Measurements from ENCODE around the gene CYP2C18. TPM values are rescaled to one million over a fixed set of nuclear protein-coding genes. Genes with fewer than 3 reads are reported as not detected.
"Not testable (repeated sequence)": the region's sequence is repeated elsewhere in the genome, so short reads cannot be mapped to it uniquely, and the experiment has no call there.

The CYP2C18 gene
- total RNA-seq, 2 donors from 2014 or later = not detected

- Histone ChIP-seq H3K36me3 (no peaks in the 10 kb centered on the region), H3K9me3 (no peaks in the 10 kb centered on the region), H3K27ac (no peak overlapping the region), H3K27me3 (replicated peaks; ENCODE audit: insufficient read depth) (no peaks in the 10 kb centered on the region), H3K4me1 (ENCODE audit: control insufficient read depth in 1 of 2, low read depth in 2 of 2) (no peaks in the 10 kb centered on the region), H3K4me3 (no peak overlapping the region)
- DNase-seq (ENCODE audit: low spot score) (no peak), ATAC-seq (ENCODE audit: insufficient number of reproducible peaks, low FRiP score, low read depth) (no peak)
- no peak for TF ChIP-seq CTCF (IDR thresholded peaks at IDR 0.05)
Measured at GRCh38 chr10:94747137-94747536, 63.6 kb downstream of the CYP2C18 start.

- no peak for ATAC-seq (ENCODE audit: insufficient number of reproducible peaks, low FRiP score, low read depth)
- no peaks in the 10 kb centered on the region for H3K36me3 ChIP-seq
- H3K9me3 ChIP-seq = no peaks in the 10 kb centered on the region
- no peaks in the 10 kb centered on the region for H3K27me3 ChIP-seq (replicated peaks; ENCODE audit: insufficient read depth)
- H3K4me3 ChIP-seq = no peak overlapping the region
- H3K4me1 ChIP-seq (ENCODE audit: control insufficient read depth in 1 of 2, low read depth in 2 of 2) = no peaks in the 10 kb centered on the region
- DNase-seq (ENCODE audit: low spot score) = no peak
- no peak overlapping the region for H3K27ac ChIP-seq
- TF ChIP-seq CTCF (IDR thresholded peaks at IDR 0.05) = no peak
Measured at GRCh38 chr10:94747838-94748237, 64.3 kb downstream of the CYP2C18 start.

- Histone ChIP-seq H3K27ac (no peak overlapping the region), H3K4me3 (no peak overlapping the region), H3K27me3 (replicated peaks; ENCODE audit: insufficient read depth) (no peaks in the 10 kb centered on the region), H3K36me3 (no peaks in the 10 kb centered on the region), H3K9me3 (no peaks in the 10 kb centered on the region), H3K4me1 (ENCODE audit: control insufficient read depth in 1 of 2, low read depth in 2 of 2) (no peaks in the 10 kb centered on the region)
- ATAC-seq (ENCODE audit: insufficient number of reproducible peaks, low FRiP score, low read depth) = no peak
- TF ChIP-seq CTCF (IDR thresholded peaks at IDR 0.05) = no peak
- no peak for DNase-seq (ENCODE audit: low spot score)
Measured at GRCh38 chr10:94757916-94758315, 74.4 kb downstream of the CYP2C18 start.

- H3K36me3 ChIP-seq = no peaks in the 10 kb centered on the region
- TF ChIP-seq CTCF (IDR thresholded peaks at IDR 0.05) = no peak
- no peaks in the 10 kb centered on the region for H3K27me3 ChIP-seq (replicated peaks; ENCODE audit: insufficient read depth)
- H3K4me1 ChIP-seq (ENCODE audit: control insufficient read depth in 1 of 2, low read depth in 2 of 2) = no peaks in the 10 kb centered on the region
- DNase-seq (ENCODE audit: low spot score) (no peak), ATAC-seq (ENCODE audit: insufficient number of reproducible peaks, low FRiP score, low read depth) (no peak)
- no peaks in the 10 kb centered on the region for H3K9me3 ChIP-seq
- H3K27ac ChIP-seq = no peak overlapping the region
- no peak overlapping the region for H3K4me3 ChIP-seq
Measured at GRCh38 chr10:94760586-94761178, 77.2 kb downstream of the CYP2C18 start.

GRCh38 chr10:94762393-94762792 is 78.9 kb downstream of the CYP2C18 start, which contains the start of gene CYP2C19:
CYP2C19 (plus strand) TSS chr10:94762681; CDS start chr10:94762706, 25 bp downstream.
- Histone ChIP-seq H3K36me3 (no peaks in the 10 kb centered on the region), H3K27ac (no peak within 1 kb of the TSS), H3K27me3 (replicated peaks; ENCODE audit: insufficient read depth) (no peaks in the 10 kb centered on the region), H3K9me3 (no peaks in the 10 kb centered on the region), H3K4me3 (no peak within 1 kb of the TSS), H3K4me1 (ENCODE audit: control insufficient read depth in 1 of 2, low read depth in 2 of 2) (no peaks in the 10 kb centered on the region)
- TF ChIP-seq CTCF (IDR thresholded peaks at IDR 0.05) = no peak
- DNase-seq (ENCODE audit: low spot score) (no peak), ATAC-seq (ENCODE audit: insufficient number of reproducible peaks, low FRiP score, low read depth) (no peak)

- H3K27me3 ChIP-seq (replicated peaks; ENCODE audit: insufficient read depth); H3K4me3 ChIP-seq; H3K36me3 ChIP-seq; H3K9me3 ChIP-seq; H3K27ac ChIP-seq; ATAC-seq (ENCODE audit: insufficient number of reproducible peaks, low FRiP score, low read depth); DNase-seq (ENCODE audit: low spot score); H3K4me1 ChIP-seq (ENCODE audit: control insufficient read depth in 1 of 2, low read depth in 2 of 2): not testable (repeated sequence)
Measured at GRCh38 chr10:94775425-94775824, 91.9 kb downstream of the CYP2C18 start.

All from thoracic aorta (tissue), 2 donors.